Measurements from ENCODE around the gene TMEM14A.

DNA sequence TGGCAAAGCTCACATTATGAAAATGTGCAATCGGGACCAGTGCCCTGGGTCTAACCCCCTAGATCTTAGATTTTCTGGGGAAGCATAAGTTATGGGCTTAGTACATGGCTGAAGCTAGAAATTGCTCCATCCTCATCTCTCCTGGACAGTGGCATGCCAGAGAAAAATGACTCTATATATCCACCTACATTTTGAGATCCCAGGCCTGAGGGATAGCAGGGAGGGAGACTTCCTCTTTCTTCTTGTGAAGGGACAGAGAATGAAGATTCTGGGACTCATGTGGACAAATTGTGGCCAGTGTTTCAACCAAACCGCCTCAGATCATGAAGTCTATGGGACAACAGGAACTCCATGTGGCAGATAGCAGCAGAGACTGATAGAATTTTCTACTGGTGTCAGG, 57.0 kb downstream of the TMEM14A start:
- TF ChIP-seq, protein P1, sequence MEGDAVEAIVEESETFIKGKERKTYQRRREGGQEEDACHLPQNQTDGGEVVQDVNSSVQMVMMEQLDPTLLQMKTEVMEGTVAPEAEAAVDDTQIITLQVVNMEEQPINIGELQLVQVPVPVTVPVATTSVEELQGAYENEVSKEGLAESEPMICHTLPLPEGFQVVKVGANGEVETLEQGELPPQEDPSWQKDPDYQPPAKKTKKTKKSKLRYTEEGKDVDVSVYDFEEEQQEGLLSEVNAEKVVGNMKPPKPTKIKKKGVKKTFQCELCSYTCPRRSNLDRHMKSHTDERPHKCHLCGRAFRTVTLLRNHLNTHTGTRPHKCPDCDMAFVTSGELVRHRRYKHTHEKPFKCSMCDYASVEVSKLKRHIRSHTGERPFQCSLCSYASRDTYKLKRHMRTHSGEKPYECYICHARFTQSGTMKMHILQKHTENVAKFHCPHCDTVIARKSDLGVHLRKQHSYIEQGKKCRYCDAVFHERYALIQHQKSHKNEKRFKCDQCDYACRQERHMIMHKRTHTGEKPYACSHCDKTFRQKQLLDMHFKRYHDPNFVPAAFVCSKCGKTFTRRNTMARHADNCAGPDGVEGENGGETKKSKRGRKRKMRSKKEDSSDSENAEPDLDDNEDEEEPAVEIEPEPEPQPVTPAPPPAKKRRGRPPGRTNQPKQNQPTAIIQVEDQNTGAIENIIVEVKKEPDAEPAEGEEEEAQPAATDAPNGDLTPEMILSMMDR (IDR thresholded peaks at IDR 0.05) = no peak
- no peak for TF ChIP-seq POLR2A (IDR thresholded peaks at IDR 0.05)
